ENCODE results near the gene RASAL2.

- TF ChIP-seq POLR2A (IDR thresholded peaks at IDR 0.05) (no peak), CTCF (IDR thresholded peaks at IDR 0.05) (no peak)
Observed at GRCh38 chr1:178389441-178389840, 295.5 kb downstream of the RASAL2 start.
